GM10847 (cell line): Measurements from ENCODE around the gene ATP13A4.

Experiments
- POLR2A ChIP-seq: IDR thresholded peaks from 2 replicates; pipeline ENCODE4 v1.6.1; 2011; ENCODE audit not compliant: insufficient read length; ENCODE audit errors: extremely low read depth

ATP13A4 gene

DNA sequence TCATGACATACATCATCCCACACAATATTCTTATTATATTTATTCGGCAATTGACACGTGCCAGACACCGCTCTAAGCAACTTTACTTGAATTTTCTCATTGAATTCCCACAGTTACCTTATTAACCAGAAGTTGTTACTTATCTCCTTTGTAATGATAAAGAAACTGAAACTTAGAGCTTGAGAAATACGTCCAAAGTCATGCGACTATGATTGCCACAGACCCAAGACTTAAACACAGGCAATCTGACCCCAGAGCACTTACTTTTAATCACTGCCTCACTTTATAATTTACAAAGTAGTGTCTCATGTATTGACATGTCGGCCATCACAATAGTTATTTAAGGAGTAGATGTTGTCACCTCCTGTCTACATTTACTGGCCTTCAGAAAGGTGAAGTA is 64.7 kb downstream of the ATP13A4 start:
- TF ChIP-seq POLR2A, result no peak

DNA sequence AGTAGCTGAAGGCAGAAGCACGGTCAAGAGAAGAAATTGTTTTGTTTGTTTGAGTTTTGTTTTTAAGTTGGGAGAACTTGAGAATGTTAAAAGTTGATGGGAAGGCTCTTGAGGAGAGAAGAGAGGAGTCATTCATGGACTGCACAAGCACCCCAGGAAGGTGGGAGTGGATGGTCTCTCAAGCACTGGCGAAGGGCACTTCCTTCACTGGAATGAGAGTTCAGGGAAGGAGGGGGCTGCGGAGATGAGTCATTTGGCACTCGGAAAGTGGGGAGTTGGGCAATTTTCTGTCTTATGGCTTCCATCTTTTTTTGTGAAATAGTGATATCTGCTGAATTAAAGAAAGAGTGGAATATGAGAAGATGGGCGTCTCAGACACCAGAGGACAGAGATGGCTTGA is 66.0 kb downstream of the ATP13A4 start:
- no peak for TF ChIP-seq POLR2A

DNA sequence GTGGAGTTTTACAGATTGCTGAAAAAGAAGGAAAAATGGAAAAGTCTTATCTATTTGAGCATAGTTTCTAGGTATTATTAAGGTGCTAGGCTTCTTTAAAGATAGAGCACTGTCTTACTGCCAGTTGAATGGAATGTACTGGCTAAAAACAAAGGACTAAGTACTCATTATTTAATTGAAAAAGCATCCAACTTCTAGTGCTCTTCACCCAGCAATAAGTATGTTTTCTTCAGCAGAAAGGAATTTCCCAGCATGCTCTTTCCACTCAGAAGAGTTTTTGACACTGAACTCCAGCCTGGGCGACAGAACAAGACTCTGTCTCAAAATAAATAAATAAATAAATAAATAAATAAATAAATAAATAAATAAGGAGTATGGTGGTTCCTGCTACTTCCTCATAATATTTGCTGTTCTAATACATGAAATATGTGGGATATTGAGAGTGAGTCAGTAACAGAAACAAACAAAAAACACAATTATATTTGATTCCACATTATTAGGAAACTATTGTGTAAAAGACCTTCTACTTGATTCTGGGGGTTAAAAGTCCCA is 70.6 kb downstream of the ATP13A4 start:
- no peak for TF ChIP-seq POLR2A

DNA sequence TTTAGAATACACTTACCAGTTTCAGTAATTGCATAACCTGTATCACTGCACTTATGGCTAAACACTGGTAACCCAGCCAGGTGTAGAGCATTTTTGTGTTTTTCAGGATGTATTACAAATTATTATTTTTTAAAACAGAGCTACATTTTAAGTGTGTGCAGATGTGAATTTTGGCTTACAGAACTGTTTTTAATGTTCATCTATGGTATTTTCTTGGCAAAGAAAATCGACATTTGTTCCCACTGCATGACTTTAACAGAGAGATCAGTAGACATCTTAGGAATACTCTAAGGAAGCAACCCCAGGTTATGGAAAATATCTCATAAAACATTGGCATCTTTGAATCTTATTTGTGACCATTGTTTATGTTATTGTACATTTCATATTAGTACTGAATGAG is 73.3 kb downstream of the ATP13A4 start:
- no peak for TF ChIP-seq POLR2A

DNA sequence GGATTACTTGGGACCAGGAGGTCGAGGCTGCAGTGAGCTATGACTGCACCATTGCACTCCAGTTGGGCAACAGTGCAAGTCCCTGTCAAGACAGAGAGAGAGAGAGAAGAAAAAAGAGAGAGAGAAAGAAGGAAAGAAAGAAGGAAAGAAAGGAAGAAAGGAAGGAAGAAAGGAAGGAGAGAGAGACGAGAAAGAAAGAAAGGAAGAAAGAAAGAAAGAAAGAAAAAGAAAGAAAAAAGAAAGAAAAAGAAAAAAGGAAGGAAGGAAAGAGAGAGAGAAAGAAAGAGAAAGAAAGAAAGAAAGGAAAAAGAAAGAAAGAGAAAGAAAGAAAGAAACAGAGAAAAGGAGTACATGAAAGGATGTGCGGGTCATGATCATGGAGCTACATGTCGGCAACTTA is 80.2 kb downstream of the ATP13A4 start:
- TF ChIP-seq POLR2A, result no peak

DNA sequence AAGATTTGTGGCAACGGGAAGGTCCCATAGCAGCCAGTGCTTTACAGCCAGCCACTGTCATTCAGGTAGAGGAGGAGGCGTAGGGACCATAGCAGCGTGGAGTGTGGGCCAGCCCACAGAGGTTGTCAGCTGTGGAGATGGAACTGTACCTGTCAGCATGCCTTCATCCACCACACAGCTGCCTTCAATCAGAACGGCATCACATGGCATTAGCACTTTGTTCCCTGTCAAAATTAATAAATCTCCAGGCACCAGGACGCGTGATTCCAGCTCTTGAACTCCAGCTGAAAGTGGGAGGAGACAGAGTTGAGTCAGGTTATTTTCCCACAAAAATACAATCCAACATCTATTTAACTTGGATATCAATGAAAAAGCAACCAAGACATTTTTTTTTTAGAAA is 84.0 kb downstream of the ATP13A4 start:
- TF ChIP-seq POLR2A, result no peak

DNA sequence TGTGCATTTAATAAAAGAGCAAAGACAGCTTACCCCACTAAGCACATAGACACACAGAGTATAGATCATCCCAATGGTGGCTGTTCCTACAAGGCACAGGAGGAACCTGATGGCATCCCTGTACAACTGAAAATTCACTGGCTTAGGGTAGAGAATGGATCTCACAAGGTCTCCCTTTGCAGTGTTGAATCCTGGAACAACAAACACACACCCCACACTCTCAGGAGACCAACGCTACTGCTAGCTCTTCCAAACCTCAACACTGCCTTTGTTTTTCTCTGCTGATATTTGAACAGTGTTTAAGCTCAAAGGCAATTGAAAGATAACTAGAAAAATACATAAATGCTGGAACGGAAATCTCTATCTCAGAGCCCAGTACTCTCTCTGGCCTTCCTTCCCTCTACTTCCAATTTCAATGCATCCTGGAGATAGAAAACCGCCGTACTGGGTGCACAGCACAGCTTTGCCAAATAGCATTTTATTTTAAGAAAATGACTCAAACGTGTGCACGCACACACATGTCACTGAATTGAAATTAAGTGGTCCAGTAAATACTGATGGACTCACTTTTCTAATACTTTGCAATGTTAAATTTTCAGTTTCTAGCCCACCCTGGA is 88.6 kb downstream of the ATP13A4 start:
- TF ChIP-seq POLR2A, result no peak

DNA sequence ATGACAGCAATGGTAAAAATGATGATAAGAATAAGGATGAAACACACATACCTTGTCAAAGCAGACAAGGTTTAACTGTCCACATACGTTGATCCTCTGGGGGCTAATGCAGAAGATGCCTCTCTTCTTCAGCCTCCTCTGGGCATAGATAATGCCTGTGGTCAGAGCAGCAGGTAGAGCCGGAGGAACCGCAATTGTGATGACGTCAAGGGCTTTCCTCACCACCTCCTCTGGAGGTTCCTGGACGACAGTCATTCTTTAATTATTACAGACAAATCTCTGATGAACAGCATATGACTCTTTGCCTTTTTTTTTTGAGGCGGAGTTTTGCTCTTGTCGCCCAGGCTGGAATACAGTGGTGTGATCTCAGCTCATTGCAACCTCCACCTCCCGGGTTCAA is 89.8 kb downstream of the ATP13A4 start:
- TF ChIP-seq POLR2A, result no peak

DNA sequence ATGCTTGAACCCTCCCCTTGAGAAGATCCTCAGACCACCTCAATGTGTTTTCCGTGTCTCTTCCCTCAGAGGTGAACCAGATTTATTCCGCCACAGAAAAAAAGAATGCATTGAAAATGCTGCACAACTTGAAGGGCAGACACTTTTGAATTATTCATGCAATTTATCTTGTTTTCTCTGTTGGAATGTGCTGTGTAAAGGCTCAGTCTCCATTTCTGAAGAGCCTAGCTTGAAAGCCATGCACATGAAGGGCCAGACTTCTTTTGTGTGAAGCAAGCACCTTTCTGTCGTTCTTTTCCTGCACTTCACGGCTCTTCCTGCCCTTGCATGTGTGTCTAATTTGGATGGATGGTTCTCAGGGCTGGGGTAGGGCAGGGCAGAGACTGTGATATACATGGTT is 97.2 kb downstream of the ATP13A4 start:
- no peak for TF ChIP-seq POLR2A

DNA sequence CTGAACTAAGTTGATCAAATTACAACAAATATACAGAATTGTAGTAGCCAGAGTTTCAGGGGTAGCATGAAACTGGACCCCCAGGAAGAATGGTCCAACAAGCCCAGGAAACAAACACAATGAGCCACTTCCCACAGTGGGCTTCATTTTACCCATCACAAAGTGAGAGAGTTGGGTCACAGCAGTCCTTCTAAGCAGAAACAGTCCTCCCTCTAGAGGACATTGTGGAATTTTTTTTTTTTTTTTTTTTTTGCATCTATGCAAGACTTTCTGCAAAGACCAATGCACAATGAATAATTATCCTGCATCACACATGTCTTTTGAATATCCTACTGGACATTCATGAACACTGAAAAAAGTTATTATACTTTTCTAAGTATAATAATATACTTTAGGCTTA is 102.4 kb downstream of the ATP13A4 start:
- TF ChIP-seq POLR2A, result no peak

DNA sequence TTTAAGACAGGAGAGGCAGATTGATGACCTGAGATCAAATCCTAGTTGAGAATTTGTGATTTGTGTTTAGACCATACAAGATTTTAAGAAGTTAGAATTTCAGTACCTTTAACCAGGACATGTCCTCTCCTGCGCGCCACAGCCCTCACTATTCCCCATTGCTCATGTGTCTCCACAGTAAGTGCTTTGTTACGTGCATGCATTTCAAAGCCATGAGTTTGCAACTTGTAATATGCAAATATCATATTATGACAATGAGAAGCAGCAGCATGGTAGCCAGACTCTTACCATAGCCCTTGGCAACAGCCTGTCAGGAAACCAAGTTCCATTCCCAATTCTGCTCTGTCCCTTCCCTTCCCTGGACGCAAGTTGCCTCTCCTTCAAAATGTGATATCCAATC is 102.8 kb downstream of the ATP13A4 start:
- TF ChIP-seq POLR2A, result no peak

DNA sequence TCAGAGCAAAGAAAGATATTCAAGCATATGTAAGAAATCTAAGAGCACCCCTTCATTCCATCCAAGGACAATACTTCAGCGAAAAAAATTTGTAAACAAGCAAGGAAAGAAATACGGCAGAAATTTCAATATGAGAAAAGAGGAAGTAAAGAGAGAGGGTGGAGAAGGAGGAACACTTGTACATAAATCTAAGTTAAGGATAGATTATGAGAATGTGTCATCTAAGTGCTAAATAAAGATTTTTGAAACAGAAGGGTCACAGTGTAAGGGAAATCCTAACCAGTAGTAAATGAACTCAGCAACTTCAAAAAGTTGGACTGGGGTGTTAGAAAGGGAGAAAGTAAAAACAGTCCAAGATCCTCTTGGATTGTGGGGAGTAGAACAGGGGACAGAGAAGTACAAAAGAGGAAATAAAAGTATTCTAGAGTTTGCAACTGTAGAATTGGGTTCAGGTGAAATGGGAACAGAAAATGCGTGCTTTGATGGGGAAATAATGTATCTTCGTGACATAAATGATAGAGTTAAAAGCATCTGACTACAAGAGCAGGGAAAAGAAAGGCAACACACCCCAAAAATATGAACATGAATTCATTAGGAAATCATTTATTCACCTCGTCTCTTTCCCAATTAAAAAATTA is 107.6 kb downstream of the ATP13A4 start:
- no peak for TF ChIP-seq POLR2A

DNA sequence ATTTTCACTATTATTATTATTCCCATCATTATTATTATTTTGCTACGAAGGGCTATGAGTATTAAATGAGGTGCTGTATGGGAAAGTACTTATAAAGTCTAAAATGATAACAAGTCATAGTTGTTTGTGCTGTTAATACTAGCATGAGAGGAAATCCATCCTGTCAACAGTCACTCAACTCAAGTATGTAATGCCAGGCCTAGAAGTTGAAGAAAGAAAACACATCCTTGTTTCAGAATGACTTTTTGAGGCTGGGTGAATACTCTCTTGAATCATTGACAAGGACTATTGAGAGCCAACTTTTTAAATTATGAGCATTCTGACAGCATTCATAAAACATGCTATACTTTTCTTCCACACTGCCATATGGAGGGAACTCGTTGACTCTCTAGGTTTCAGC is 115.3 kb downstream of the ATP13A4 start:
- TF ChIP-seq POLR2A, result no peak

DNA sequence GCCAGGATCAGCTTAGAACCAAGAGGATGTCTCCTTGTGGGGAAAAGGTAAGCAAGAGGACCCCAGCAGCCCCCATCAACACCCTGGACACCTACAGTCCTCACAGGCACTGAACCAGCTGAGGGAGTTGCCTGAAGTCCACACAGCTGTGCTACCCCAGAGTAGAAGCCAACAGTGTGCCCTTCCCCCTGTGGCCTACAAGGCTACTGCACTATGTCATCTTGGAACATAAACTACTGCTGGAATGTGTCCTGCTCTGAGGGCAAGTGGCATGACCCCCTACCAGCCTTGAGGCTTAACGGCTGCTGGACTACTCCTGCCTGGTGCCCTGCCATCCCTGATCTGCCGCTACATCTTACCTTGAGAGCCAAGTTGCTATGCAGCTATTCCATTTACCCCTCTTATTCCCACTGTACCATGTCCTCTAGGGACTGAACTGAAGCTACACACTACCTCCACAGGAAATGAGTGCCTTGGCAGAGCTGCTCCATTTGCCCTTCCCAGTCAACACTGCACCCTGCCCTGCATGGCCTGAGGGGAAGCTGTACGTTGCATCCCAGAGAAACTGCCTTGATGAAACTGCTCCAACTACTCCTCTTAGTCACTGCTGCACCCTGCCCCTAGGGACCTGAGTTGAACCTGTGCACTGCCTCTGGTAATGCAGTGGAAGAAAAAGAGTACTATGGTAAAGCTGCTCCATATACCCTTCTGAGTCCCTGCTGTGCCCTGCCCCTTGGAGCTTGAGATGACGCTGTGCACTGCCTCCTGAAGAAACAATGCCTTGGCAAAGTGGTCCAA is 135.9 kb downstream of the ATP13A4 start:
- TF ChIP-seq POLR2A, result no peak

DNA sequence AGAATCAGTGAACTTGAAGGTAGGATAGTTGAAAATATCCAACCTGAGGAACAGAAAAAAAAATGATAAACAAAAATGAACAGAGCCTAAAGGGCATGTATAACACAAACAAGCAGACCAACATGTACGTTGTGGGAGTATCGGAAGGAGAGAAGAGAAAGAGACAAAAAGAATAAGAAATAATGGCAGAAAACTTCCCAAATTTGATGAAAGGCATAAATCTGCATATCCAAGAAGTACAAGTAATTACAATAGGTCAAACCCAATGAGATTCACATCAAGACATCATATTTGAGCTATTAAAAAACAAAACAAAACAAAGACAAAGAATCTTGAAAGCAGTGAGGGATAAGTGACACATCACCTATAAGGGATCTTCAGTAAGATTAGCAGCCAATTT is 138.1 kb downstream of the ATP13A4 start:
- TF ChIP-seq POLR2A, result no peak

DNA sequence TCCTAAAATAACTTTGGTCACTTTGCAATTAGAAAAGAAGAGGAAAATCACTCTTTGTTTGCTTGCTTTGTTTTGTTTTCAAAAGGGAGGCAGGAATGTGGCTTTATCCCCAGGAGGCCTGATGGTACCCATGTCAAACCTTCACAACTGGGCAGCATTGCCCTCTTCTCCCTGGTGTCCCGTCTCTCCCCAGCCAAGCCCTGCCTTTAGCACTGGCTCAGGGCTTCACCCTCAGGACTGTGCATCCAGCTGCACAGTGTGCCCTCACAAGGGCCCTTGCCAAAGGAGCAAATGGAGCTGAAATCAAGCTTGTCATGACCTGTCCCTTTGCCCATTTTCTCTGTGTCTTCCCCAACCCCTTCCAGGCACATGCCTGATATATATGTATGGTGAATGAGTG is 147.0 kb downstream of the ATP13A4 start:
- TF ChIP-seq POLR2A, result no peak
